Smooth muscle cell (in vitro differentiated cells): Measurements from ENCODE around the gene HSDL1. TPM values are rescaled to one million over a fixed set of nuclear protein-coding genes. Genes with fewer than 3 reads are reported as not detected.

ENCODE experiments used
- DNase-seq: peaks from one replicate; lab custom pipeline; 2025; ENCODE audit not compliant: unreplicated experiment; lab: John Stamatoyannopoulos, UW
- H2AFZ ChIP-seq: fragments of 200-600 bp; sonication (generic); 2 replicates; pipeline ENCODE4 v1.6.0; 2016; ENCODE audit warnings: antibody characterized with exemption, low read depth, mild to moderate bottlenecking
- H3F3A ChIP-seq: fragments of 200-600 bp; sonication (generic); 2 replicates; pipeline ENCODE4 v1.6.0; 2017; ENCODE audit warnings: antibody characterized with exemption, low read depth
- H3K27ac ChIP-seq: fragments of 200-600 bp; sonication (generic); 2 replicates; pipeline ENCODE4 v1.5.1; 2016; ENCODE audit warnings: low read depth, mild to moderate bottlenecking
- H3K27me3 ChIP-seq: fragments of 200-600 bp; sonication (generic); 2 replicates; pipeline ENCODE4 v1.6.1; 2016; ENCODE audit warnings: low read depth, mild to moderate bottlenecking
- H3K36me3 ChIP-seq: fragments of 200-600 bp; sonication (generic); 2 replicates; pipeline ENCODE4 v1.5.1; 2016; ENCODE audit warnings: low read depth
- H3K4me1 ChIP-seq: fragments of 200-600 bp; sonication (generic); 2 replicates; pipeline ENCODE4 v1.5.1; 2016; ENCODE audit warnings: low read depth
- H3K4me2 ChIP-seq: fragments of 200-600 bp; sonication (generic); 2 replicates; pipeline ENCODE4 v1.6.0; 2016; ENCODE audit warnings: mild to moderate bottlenecking
- H3K4me3 ChIP-seq: fragments of 200-600 bp; sonication (generic); 2 replicates; pipeline ENCODE4 v1.5.1; 2016; ENCODE audit warnings: mild to moderate bottlenecking
- H3K79me2 ChIP-seq: fragments of 200-600 bp; sonication (generic); 2 replicates; pipeline ENCODE4 v1.6.0; 2016; ENCODE audit warnings: low read depth, mild to moderate bottlenecking
- H3K9ac ChIP-seq: fragments of 200-600 bp; sonication (generic); 2 replicates; pipeline ENCODE4 v1.6.0; 2016; ENCODE audit warnings: low read depth
- H3K9me3 ChIP-seq: fragments of 200-600 bp; sonication (generic); replicated peaks from 2 replicates; pipeline ENCODE4 v1.5.1; 2016; ENCODE audit warnings: low read depth
- H4K20me1 ChIP-seq: fragments of 200-600 bp; sonication (generic); 2 replicates; pipeline ENCODE4 v1.6.0; 2016; ENCODE audit warnings: low read depth
- CTCF ChIP-seq: fragments of 200-600 bp; sonication (generic); IDR thresholded peaks from 2 replicates; pipeline ENCODE4 v1.5.1; 2017; ENCODE audit warnings: borderline replicate concordance, mild to moderate bottlenecking, antibody characterized with exemption; ENCODE audit not compliant: insufficient read depth, poor library complexity, severe bottlenecking
- WGBS: methylation state at CpG from one replicate; pipeline ENCODE4 v1.1.7; 2016; ENCODE audit warnings: low lambda C conversion rate; 5-methylcytosine and 5-hydroxymethylcytosine counted together
- polyA plus RNA-seq: library from polyadenylated mRNA; unstranded; fragments of >200 nt; fragmentation: Nextera tagmentation; extraction: Ambion mirVana; gene quantifications from 2 replicates; pipeline ENCODE4 v1.2.1, GENCODE V29; 2016
- total RNA-seq: library from RNA; depleted of rRNA; stranded (reverse); fragments of >200 nt; gene quantifications from 2 replicates; pipeline ENCODE4 v1.2.3, GENCODE V29; 2014

The HSDL1 gene
- total and polyA plus RNA-seq, 2 experiments from 2014 or later, result 15.4 to 27.3 TPM

GRCh38 chr16:84138824-84139627 lies 6.0 kb downstream of the HSDL1 start:
- H3F3A ChIP-seq, result peaks cover 5% of the 10 kb centered on the region
- no peak for DNase-seq
- no peaks in the 10 kb centered on the region for H3K27me3 ChIP-seq
- peaks cover 73% of the 10 kb centered on the region for H4K20me1 ChIP-seq
- no peak for TF ChIP-seq CTCF
- no peaks in the 10 kb centered on the region for H3K9me3 ChIP-seq
- H3K9ac ChIP-seq, result no peak overlapping the region
- H3K4me3 ChIP-seq, result no peak overlapping the region
- peak overlapping the region; percentile 53 for H3K27ac ChIP-seq
- peak overlapping the region; percentile 61 for H3K4me2 ChIP-seq
- H3K36me3 ChIP-seq, result no peaks in the 10 kb centered on the region
- peaks cover 23% of the 10 kb centered on the region for H3K4me1 ChIP-seq
- 59% methylated on average over 14 of the region's 14 CpGs for WGBS
- H3K79me2 ChIP-seq, result peaks cover 65% of the 10 kb centered on the region
- no peak overlapping the region for H2AFZ ChIP-seq

GRCh38 chr16:84138500-84138823 lies 6.5 kb downstream of the HSDL1 start:
- H4K20me1 ChIP-seq, result peaks cover 74% of the 10 kb centered on the region
- H3K79me2 ChIP-seq, result peaks cover 61% of the 10 kb centered on the region
- H3F3A ChIP-seq, result peaks cover 5% of the 10 kb centered on the region
- H3K27me3 ChIP-seq, result no peaks in the 10 kb centered on the region
- no peaks in the 10 kb centered on the region for H3K9me3 ChIP-seq
- no peak overlapping the region for H3K4me3 ChIP-seq
- H3K9ac ChIP-seq, result no peak overlapping the region
- WGBS, result 58% methylated on average over 2 of the region's 2 CpGs
- DNase-seq, result no peak
- peak overlapping the region; percentile 53 for H3K27ac ChIP-seq
- H3K4me2 ChIP-seq, result peak overlapping the region; percentile 61
- no peak overlapping the region for H2AFZ ChIP-seq
- H3K4me1 ChIP-seq, result peaks cover 23% of the 10 kb centered on the region
- H3K36me3 ChIP-seq, result no peaks in the 10 kb centered on the region
- TF ChIP-seq CTCF, result no peak

GRCh38 chr16:84137769-84138357 lies 7.1 kb downstream of the HSDL1 start:
- no peak overlapping the region for H3K4me3 ChIP-seq
- H3K9ac ChIP-seq, result no peak overlapping the region
- no peaks in the 10 kb centered on the region for H3K27me3 ChIP-seq
- H4K20me1 ChIP-seq, result peaks cover 73% of the 10 kb centered on the region
- H3K36me3 ChIP-seq, result no peaks in the 10 kb centered on the region
- H3F3A ChIP-seq, result peaks cover 5% of the 10 kb centered on the region
- DNase-seq, result no peak
- no peaks in the 10 kb centered on the region for H3K9me3 ChIP-seq
- 87% methylated on average over 7 of the region's 7 CpGs for WGBS
- peaks cover 55% of the 10 kb centered on the region for H3K79me2 ChIP-seq
- no peak overlapping the region for H3K27ac ChIP-seq
- no peak for TF ChIP-seq CTCF
- no peak overlapping the region for H2AFZ ChIP-seq
- no peak overlapping the region for H3K4me2 ChIP-seq
- H3K4me1 ChIP-seq, result peaks cover 28% of the 10 kb centered on the region

GRCh38 chr16:84137287-84137686 lies 7.7 kb downstream of the HSDL1 start:
- peaks cover 49% of the 10 kb centered on the region for H3K79me2 ChIP-seq
- no peak overlapping the region for H3K4me3 ChIP-seq
- no peak overlapping the region for H2AFZ ChIP-seq
- WGBS, result 88% methylated on average over 8 of the region's 8 CpGs
- no peak overlapping the region for H3K9ac ChIP-seq
- peaks cover 31% of the 10 kb centered on the region for H3K4me1 ChIP-seq
- no peaks in the 10 kb centered on the region for H3K9me3 ChIP-seq
- no peaks in the 10 kb centered on the region for H3K36me3 ChIP-seq
- H3K27me3 ChIP-seq, result no peaks in the 10 kb centered on the region
- H4K20me1 ChIP-seq, result peaks cover 75% of the 10 kb centered on the region
- no peak for TF ChIP-seq CTCF
- DNase-seq, result no peak
- no peak overlapping the region for H3K4me2 ChIP-seq
- H3F3A ChIP-seq, result peaks cover 5% of the 10 kb centered on the region
- no peak overlapping the region for H3K27ac ChIP-seq
